GM18526 (cell line): Measurements from ENCODE around the gene KLK14.

Source experiments
- POLR2A ChIP-seq: IDR thresholded peaks from 3 replicates; pipeline ENCODE4 v1.6.1; 2011; ENCODE audit not compliant: insufficient read length; ENCODE audit errors: extremely low read depth

The KLK14 gene

GRCh38 chr19:51075998-51076397 is 6.7 kb downstream of the KLK14 start:
- no peak for TF ChIP-seq POLR2A

- no peak for TF ChIP-seq POLR2A
Measured at GRCh38 chr19:51071095-51071405, 11.6 kb downstream of the KLK14 start.

- TF ChIP-seq POLR2A: no peak
Measured at GRCh38 chr19:51070334-51071094, 12.2 kb downstream of the KLK14 start.

- no peak for TF ChIP-seq POLR2A
Measured at GRCh38 chr19:51066393-51067186, 16.1 kb downstream of the KLK14 start.

GRCh38 chr19:51065221-51065960 is 17.3 kb downstream of the KLK14 start:
- no peak for TF ChIP-seq POLR2A

DNA sequence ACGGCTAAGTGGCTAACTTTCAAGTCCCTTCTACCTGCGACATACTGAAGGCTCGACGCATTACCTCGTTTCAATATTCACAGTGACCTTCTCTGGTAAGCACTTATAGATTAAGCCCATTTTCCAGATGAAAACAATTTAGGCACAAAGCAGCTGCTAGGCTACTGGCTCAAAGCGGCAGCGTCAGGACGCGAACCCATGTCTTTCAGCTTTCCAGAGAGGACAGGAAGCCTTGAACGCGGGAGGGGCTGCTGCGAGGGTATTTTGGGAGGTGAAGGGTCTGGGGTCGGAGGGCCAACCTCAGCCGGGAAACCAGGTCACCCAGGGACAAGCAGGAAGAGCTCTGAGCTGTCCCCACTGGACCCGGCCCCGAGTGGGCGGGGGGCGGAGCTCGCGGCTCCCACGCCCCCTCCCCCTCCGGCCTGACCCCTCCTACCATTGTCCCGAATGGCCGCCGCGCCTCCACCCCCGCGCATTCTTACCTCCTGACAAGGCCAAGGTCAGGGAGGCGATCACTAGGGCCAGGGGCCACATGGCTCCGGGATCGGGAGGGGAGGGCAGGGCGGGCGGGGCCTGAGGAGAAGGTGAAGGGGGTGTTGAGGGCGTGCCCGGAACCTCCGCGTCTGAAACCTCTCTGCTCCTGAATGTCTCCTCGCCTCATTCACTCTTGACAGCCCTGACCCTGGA is 18.0 kb downstream of the KLK14 start, which contains the start of gene KLK13:
Gene KLK13, minus strand, starts transcription at position 559 of the 687 bp plus-strand sequence. Its CDS starts 25 bp downstream, at position 534.
- TF ChIP-seq POLR2A: no peak

GRCh38 chr19:51063664-51064063 is 19.0 kb downstream of the KLK14 start:
- TF ChIP-seq POLR2A: no peak

- TF ChIP-seq POLR2A: no peak
Measured at GRCh38 chr19:51060973-51061372, 21.7 kb downstream of the KLK14 start.

DNA sequence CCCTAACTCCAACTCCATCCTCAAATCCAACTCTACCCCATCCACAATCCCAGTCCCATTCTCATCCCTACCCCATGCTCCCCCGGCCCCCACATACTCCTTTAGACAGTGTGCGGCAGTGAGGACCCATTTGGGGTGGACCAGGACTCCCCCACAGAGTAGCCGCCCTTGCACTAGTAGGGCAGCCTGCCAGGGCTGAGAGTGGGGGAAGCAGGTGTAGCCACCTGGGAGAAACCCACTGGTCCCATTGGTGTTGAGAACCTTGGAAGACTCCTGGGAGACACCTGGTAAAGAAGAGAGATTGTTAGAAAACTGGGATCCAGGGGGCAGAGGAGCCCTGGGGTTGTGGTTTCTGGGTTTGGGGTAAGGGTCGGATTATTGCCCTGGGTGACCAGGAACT is 22.4 kb downstream of the KLK14 start:
- no peak for TF ChIP-seq POLR2A

DNA sequence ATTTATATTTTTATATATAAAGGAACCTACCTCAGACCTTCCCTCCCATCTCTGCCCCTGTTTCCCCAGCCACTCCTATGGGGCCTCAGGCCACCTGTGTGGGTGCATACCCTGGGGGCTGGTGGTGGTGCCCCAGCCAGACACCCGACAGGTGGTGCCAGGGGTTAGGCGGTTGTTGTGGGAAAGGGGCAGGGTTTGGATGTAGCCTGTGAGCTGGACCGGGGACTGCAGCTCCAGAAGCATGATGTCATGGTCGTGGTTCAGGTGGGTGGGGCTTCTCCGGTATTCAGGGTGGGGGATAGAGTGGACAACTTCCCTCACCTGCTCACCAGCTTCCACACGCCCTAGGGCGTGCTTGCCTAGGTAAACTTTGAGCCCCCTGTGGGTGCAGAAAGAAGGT is 23.0 kb downstream of the KLK14 start:
- no peak for TF ChIP-seq POLR2A

DNA sequence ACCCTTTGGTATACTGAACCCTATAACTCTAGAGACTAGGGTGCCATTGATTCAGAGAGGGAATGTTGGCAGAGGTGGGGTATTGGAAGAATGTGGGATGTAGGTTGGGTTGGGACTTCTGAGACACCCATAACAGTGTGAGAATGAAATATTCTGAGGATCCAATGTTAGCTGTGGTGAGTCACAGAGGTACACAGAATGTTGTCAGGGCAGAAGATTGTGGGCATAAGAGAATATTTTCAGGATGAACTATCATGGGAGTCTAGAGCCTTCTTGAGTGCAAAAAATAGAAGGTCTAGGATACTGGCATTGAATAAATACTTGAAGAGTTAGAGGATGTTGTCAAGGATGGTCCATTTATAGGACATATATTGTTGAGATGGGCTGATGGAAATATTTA is 26.8 kb downstream of the KLK14 start:
- TF ChIP-seq POLR2A: no peak

- no peak for TF ChIP-seq POLR2A
Measured at GRCh38 chr19:51047031-51047335, 35.7 kb downstream of the KLK14 start.

GRCh38 chr19:51044327-51044726 is 38.4 kb downstream of the KLK14 start:
- TF ChIP-seq POLR2A: no peak

- no peak for TF ChIP-seq POLR2A
Measured at GRCh38 chr19:51043497-51043896, 39.2 kb downstream of the KLK14 start.

- no peak for TF ChIP-seq POLR2A
Measured at GRCh38 chr19:51040151-51040550, 42.5 kb downstream of the KLK14 start.

- TF ChIP-seq POLR2A: no peak
Measured at GRCh38 chr19:51036519-51036918, 46.2 kb downstream of the KLK14 start.

- no peak for TF ChIP-seq POLR2A
Measured at GRCh38 chr19:51034704-51035103, 48.0 kb downstream of the KLK14 start, which contains the start of gene KLK12. KLK12 (minus strand) TSS chr19:51035002; CDS start chr19:51034621, 381 bp downstream.
